ENCODE results near the gene CPN2. TPM values are rescaled to one million over a fixed set of nuclear protein-coding genes. Genes with fewer than 3 reads are reported as not detected.

Gene CPN2
- total RNA-seq, 1 donor from 2014 or later, result not detected

DNA sequence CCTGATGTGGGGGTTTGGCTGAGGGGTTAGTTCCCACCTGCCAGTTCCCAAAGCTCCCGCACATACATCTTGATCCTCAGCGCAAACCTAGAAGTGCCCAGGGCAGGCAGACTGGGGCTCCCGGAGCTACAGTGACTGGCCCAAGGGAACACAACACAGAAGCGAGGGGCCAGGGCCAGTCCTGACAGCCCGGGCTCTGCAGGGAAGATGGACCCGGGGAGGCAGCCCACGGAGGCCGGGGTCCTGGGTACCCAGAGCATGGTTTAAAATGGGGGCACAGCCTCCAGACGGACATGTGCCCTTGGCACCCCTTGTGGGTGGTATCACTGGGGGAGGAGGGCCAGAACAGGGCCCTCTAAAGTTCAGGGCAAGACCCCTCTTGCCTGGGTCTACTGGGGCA lies 5.1 kb downstream of the CPN2 start:
- H3K4me1 ChIP-seq (ENCODE audit: control insufficient read depth in 3 of 3, insufficient read depth in 3 of 3, low read length in 3 of 3), result no peaks in the 10 kb centered on the region

GRCh38 chr3:194344012-194344411 lies 7.1 kb downstream of the CPN2 start:
- Histone ChIP-seq H3K9ac (ENCODE audit: low read depth in 1 of 3, low read length in 3 of 3) (no peak overlapping the region), H3K4me1 (ENCODE audit: control insufficient read depth in 3 of 3, insufficient read depth in 3 of 3, low read length in 3 of 3) (no peaks in the 10 kb centered on the region), H3K36me3 (ENCODE audit: control insufficient read depth in 3 of 3, insufficient read depth in 3 of 3, low read length in 3 of 3) (no peaks in the 10 kb centered on the region), H3K27me3 (ENCODE audit: control insufficient read depth in 3 of 3, insufficient read depth in 3 of 3, low read length in 3 of 3) (peaks cover 4 to 19% (median 16%) of the 10 kb centered on the region in 3 donors), H3K4me3 (ENCODE audit: low read length in 3 of 3) (no peak overlapping the region), H3K9me3 (ENCODE audit: control insufficient read depth in 3 of 3, low read length in 3 of 3) (no peaks in the 10 kb centered on the region), H3K27ac (ENCODE audit: low read depth, low read length) (no peak overlapping the region)

More for the DNA sequence above, 5.1 kb downstream of the CPN2 start:
- Histone ChIP-seq H3K27me3 (ENCODE audit: control insufficient read depth in 3 of 3, insufficient read depth in 3 of 3, low read length in 3 of 3) (peaks cover 4 to 19% (median 16%) of the 10 kb centered on the region in 3 donors), H3K4me3 (ENCODE audit: low read length in 3 of 3) (no peak overlapping the region), H3K9me3 (ENCODE audit: control insufficient read depth in 3 of 3, low read length in 3 of 3) (no peaks in the 10 kb centered on the region), H3K27ac (ENCODE audit: low read depth, low read length) (no peak overlapping the region), H3K9ac (ENCODE audit: low read depth in 1 of 3, low read length in 3 of 3) (no peak overlapping the region), H3K36me3 (ENCODE audit: control insufficient read depth in 3 of 3, insufficient read depth in 3 of 3, low read length in 3 of 3) (no peaks in the 10 kb centered on the region)

GRCh38 chr3:194343561-194343893 lies 7.6 kb downstream of the CPN2 start:
- Histone ChIP-seq H3K9me3 (ENCODE audit: control insufficient read depth in 3 of 3, low read length in 3 of 3) (no peaks in the 10 kb centered on the region), H3K4me3 (ENCODE audit: low read length in 3 of 3) (no peak overlapping the region), H3K27me3 (ENCODE audit: control insufficient read depth in 3 of 3, insufficient read depth in 3 of 3, low read length in 3 of 3) (peaks cover 4 to 19% (median 16%) of the 10 kb centered on the region in 3 donors), H3K4me1 (ENCODE audit: control insufficient read depth in 3 of 3, insufficient read depth in 3 of 3, low read length in 3 of 3) (no peaks in the 10 kb centered on the region), H3K36me3 (ENCODE audit: control insufficient read depth in 3 of 3, insufficient read depth in 3 of 3, low read length in 3 of 3) (no peaks in the 10 kb centered on the region), H3K9ac (ENCODE audit: low read depth in 1 of 3, low read length in 3 of 3) (no peak overlapping the region), H3K27ac (ENCODE audit: low read depth, low read length) (no peak overlapping the region)

- H3K27me3 ChIP-seq (ENCODE audit: control insufficient read depth in 3 of 3, insufficient read depth in 3 of 3, low read length in 3 of 3), result peaks cover 4 to 19% (median 16%) of the 10 kb centered on the region in 3 donors
- H3K9ac ChIP-seq (ENCODE audit: low read depth in 1 of 3, low read length in 3 of 3), result no peak overlapping the region
- no peaks in the 10 kb centered on the region for H3K36me3 ChIP-seq (ENCODE audit: control insufficient read depth in 3 of 3, insufficient read depth in 3 of 3, low read length in 3 of 3)
- H3K4me3 ChIP-seq (ENCODE audit: low read length in 3 of 3), result no peak overlapping the region
- H3K9me3 ChIP-seq (ENCODE audit: control insufficient read depth in 3 of 3, low read length in 3 of 3), result no peaks in the 10 kb centered on the region
- no peak overlapping the region for H3K27ac ChIP-seq (ENCODE audit: low read depth, low read length)
- H3K4me1 ChIP-seq (ENCODE audit: control insufficient read depth in 3 of 3, insufficient read depth in 3 of 3, low read length in 3 of 3), result no peaks in the 10 kb centered on the region
Measured at GRCh38 chr3:194342861-194343560, 8.1 kb downstream of the CPN2 start.

DNA sequence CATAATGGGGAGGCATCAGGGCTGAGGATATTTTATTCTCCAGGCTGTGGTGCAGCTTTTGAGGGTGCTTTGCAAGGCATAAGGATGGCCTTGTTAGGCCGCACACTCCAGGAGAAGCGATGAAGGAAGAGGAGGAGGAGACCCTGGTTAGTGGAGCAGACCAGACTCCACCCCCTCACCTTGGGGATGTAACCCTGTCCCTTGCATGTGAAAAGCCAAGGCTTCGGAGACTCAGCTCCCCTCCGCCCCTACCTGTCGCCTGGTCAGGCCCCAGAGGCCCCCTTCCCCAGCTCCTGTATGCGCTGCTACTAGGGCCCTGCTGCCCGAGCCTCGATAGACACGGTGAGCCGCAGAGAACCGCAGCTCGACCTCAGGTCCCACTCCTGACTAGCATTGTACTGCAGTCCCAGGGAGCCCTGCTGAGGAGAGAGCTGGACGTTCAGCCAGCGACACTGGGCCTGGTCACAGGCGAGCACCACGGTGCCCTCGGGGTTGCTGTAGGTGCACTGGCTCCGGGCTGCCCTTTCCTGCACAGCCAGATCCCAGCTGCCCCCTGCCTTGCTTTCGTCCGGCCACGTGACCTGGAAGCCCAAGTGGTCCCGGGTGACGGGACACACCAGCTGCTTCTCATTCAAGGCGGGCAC lies 10.2 kb downstream of the CPN2 start:
- Histone ChIP-seq H3K9ac (ENCODE audit: low read depth in 1 of 3, low read length in 3 of 3) (no peak overlapping the region), H3K27me3 (ENCODE audit: control insufficient read depth in 3 of 3, insufficient read depth in 3 of 3, low read length in 3 of 3) (peaks cover 8 to 23% (median 22%) of the 10 kb centered on the region in 3 donors), H3K9me3 (ENCODE audit: control insufficient read depth in 3 of 3, low read length in 3 of 3) (no peaks in the 10 kb centered on the region), H3K4me3 (ENCODE audit: low read length in 3 of 3) (no peak overlapping the region), H3K27ac (ENCODE audit: low read depth, low read length) (no peak overlapping the region), H3K36me3 (ENCODE audit: control insufficient read depth in 3 of 3, insufficient read depth in 3 of 3, low read length in 3 of 3) (no peaks in the 10 kb centered on the region), H3K4me1 (ENCODE audit: control insufficient read depth in 3 of 3, insufficient read depth in 3 of 3, low read length in 3 of 3) (no peaks in the 10 kb centered on the region)

DNA sequence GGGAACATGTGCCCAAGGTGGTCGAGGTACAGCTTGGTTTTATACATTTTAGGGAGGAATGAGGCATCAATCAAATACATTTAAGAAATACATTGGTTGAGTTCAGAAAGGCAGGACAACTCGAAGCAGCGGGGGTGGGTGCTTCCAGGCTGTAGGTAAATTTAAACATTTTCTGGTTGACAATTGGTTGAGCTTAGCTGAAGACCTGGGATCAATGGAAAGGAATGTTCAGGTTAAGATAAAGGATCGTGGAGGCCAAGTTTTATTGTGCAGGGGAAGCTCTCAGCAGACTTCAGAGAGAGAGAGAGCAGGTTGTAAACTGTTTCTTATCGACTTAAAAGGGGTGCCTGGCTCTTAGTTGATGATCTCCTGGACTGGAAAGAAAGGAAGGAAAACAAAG lies 11.3 kb downstream of the CPN2 start:
- no peaks in the 10 kb centered on the region for H3K36me3 ChIP-seq (ENCODE audit: control insufficient read depth in 3 of 3, insufficient read depth in 3 of 3, low read length in 3 of 3)
- no peak overlapping the region for H3K9ac ChIP-seq (ENCODE audit: low read depth in 1 of 3, low read length in 3 of 3)
- H3K4me1 ChIP-seq (ENCODE audit: control insufficient read depth in 3 of 3, insufficient read depth in 3 of 3, low read length in 3 of 3), result no peaks in the 10 kb centered on the region
- H3K27ac ChIP-seq (ENCODE audit: low read depth, low read length), result no peak overlapping the region
- no peak overlapping the region for H3K4me3 ChIP-seq (ENCODE audit: low read length in 3 of 3)
- H3K27me3 ChIP-seq (ENCODE audit: control insufficient read depth in 3 of 3, insufficient read depth in 3 of 3, low read length in 3 of 3), result peaks cover 8 to 27% (median 26%) of the 10 kb centered on the region in 3 donors
- H3K9me3 ChIP-seq (ENCODE audit: control insufficient read depth in 3 of 3, low read length in 3 of 3), result no peaks in the 10 kb centered on the region

DNA sequence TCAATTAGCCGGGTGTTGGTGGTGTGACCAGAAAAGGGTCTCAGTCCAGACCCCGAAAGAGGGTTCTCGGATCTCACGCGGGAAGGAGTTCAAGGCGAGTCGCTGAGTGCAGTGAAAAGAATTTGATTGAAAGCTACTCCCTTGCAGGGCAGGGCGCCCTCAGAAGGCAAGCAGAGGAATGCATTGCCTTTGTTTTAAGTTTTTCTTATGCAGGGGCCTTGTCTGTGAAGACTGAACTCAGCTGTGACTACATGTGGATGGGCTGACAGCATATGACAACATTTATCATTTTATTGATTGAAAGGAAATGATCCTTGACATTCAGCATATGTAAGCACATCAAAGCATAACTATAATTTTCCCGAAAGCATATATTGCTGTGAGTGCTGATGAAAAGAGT lies 11.8 kb downstream of the CPN2 start:
- H3K36me3 ChIP-seq (ENCODE audit: control insufficient read depth in 3 of 3, insufficient read depth in 3 of 3, low read length in 3 of 3), result no peaks in the 10 kb centered on the region
- peaks cover 8 to 26% (median 24%) of the 10 kb centered on the region in 3 donors for H3K27me3 ChIP-seq (ENCODE audit: control insufficient read depth in 3 of 3, insufficient read depth in 3 of 3, low read length in 3 of 3)
- no peak overlapping the region for H3K9ac ChIP-seq (ENCODE audit: low read depth in 1 of 3, low read length in 3 of 3)
- H3K4me1 ChIP-seq (ENCODE audit: control insufficient read depth in 3 of 3, insufficient read depth in 3 of 3, low read length in 3 of 3), result no peaks in the 10 kb centered on the region
- no peak overlapping the region for H3K4me3 ChIP-seq (ENCODE audit: low read length in 3 of 3)
- no peak overlapping the region for H3K27ac ChIP-seq (ENCODE audit: low read depth, low read length)
- H3K9me3 ChIP-seq (ENCODE audit: control insufficient read depth in 3 of 3, low read length in 3 of 3), result no peaks in the 10 kb centered on the region

GRCh38 chr3:194337965-194338753 lies 13.0 kb downstream of the CPN2 start:
- H3K4me3 ChIP-seq (ENCODE audit: low read length in 3 of 3), result no peak overlapping the region
- no peaks in the 10 kb centered on the region for H3K9me3 ChIP-seq (ENCODE audit: control insufficient read depth in 3 of 3, low read length in 3 of 3)
- peaks cover 4 to 5% (median 5%) of the 10 kb centered on the region in 3 donors for H3K4me1 ChIP-seq (ENCODE audit: control insufficient read depth in 3 of 3, insufficient read depth in 3 of 3, low read length in 3 of 3)
- H3K9ac ChIP-seq (ENCODE audit: low read depth in 1 of 3, low read length in 3 of 3), result no peak overlapping the region
- H3K36me3 ChIP-seq (ENCODE audit: control insufficient read depth in 3 of 3, insufficient read depth in 3 of 3, low read length in 3 of 3), result no peaks in the 10 kb centered on the region
- H3K27ac ChIP-seq (ENCODE audit: low read depth, low read length), result no peak overlapping the region
- H3K27me3 ChIP-seq (ENCODE audit: control insufficient read depth in 3 of 3, insufficient read depth in 3 of 3, low read length in 3 of 3), result peaks cover 10 to 32% (median 29%) of the 10 kb centered on the region in 3 donors

GRCh38 chr3:194336601-194337355 lies 14.3 kb downstream of the CPN2 start:
- H3K9ac ChIP-seq (ENCODE audit: low read depth in 1 of 3, low read length in 3 of 3), result no peak overlapping the region
- H3K36me3 ChIP-seq (ENCODE audit: control insufficient read depth in 3 of 3, insufficient read depth in 3 of 3, low read length in 3 of 3), result no peaks in the 10 kb centered on the region
- H3K9me3 ChIP-seq (ENCODE audit: control insufficient read depth in 3 of 3, low read length in 3 of 3), result no peaks in the 10 kb centered on the region
- H3K4me3 ChIP-seq (ENCODE audit: low read length in 3 of 3), result no peak overlapping the region
- H3K27me3 ChIP-seq (ENCODE audit: control insufficient read depth in 3 of 3, insufficient read depth in 3 of 3, low read length in 3 of 3), result peaks cover 15 to 37% (median 29%) of the 10 kb centered on the region in 3 donors
- no peak overlapping the region for H3K27ac ChIP-seq (ENCODE audit: low read depth, low read length)
- H3K4me1 ChIP-seq (ENCODE audit: control insufficient read depth in 3 of 3, insufficient read depth in 3 of 3, low read length in 3 of 3), result peaks cover 4 to 6% (median 6%) of the 10 kb centered on the region in 3 donors
